GM23338 (cell line): ENCODE data around the gene POR.

Experiments used
- CTCF ChIP-seq, 2 experiments: fragments of 200-600 bp in 1 of 2; sonication (generic) in 1 of 2; conservative IDR thresholded peaks; 2 replicates each; pipeline versions ENCODE4 v1.5.1 to v1.6.1; 2016 to 2017; ENCODE audit warnings: antibody characterized with exemption in 2 of 2, low read depth in 2 of 2, mild to moderate bottlenecking in 2 of 2, moderate library complexity in 1 of 2
- EZH2phosphoT487 ChIP-seq: fragments of 200-600 bp; sonication (generic); IDR thresholded peaks from one replicate; pipeline ENCODE4 v1.8.1; 2018; ENCODE audit warnings: antibody characterized with exemption; ENCODE audit not compliant: unreplicated experiment
- JUNB ChIP-seq: IDR thresholded peaks from one replicate; pipeline ENCODE4 v1.6.1; 2016; ENCODE audit warnings: antibody characterized with exemption; ENCODE audit not compliant: unreplicated experiment
- POLR2AphosphoS5 ChIP-seq: IDR thresholded peaks from 2 replicates; pipeline ENCODE4 v1.6.1; 2016; ENCODE audit warnings: antibody characterized with exemption, low read depth

DNA sequence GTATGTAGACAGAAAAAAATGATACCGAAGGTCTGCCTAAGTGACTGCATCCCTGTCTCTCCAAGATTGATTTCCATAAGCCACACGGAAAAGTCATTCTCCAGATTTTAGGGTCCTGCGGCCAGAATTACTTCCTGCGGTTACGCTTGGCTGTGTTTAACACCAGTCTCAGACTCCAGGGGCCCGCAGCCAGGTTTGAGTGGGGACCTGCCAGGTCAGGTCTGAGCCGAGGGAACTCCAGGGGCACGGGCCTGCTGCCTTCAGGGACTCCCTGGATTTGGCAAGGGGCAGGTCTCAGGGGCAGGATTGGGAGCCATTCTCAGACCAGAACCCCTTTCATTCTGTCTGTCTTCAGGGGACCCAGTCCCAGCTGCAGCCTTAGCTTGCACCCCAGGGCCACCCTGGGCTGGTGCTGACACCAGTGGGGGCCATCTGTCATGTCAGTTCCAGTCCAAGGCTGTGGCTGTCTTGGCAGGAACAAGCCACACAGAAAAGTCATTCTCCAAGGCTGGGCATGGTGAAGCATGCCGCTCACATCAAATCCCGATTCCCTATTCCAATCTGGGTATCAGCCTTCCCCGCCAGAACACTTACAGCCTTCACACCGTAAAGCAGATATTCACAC, 40.5 kb downstream of the POR start:
- TF ChIP-seq CTCF (conservative IDR thresholded peaks at IDR 0.05; ENCODE audit: low read depth in 2 of 2) (no peak), POLR2AphosphoS5 (no peak), JUNB (no peak), EZH2phosphoT487 (no peak)
